Thyroid gland (tissue), 4 donors: ENCODE data around the gene B4GALT3.

Experiments
- POLR2A ChIP-seq, 2 donors: fragments of 450-650 bp; IDR thresholded peaks; one replicate each; pipeline ENCODE4 v1.6.1; 2017; ENCODE audit warnings: antibody characterized with exemption in 2 of 2, mild to moderate bottlenecking in 2 of 2, moderate library complexity in 1 of 2
- TF ChIP-seq, protein P1 (sequence below), 6 experiments: fragments of 200-600 bp in 3 of 6; fragments of 450-650 bp in 3 of 6; sonication (generic) in 3 of 6; IDR thresholded peaks; one replicate each; pipeline ENCODE4 v1.5.1; 2016 to 2019; ENCODE audit warnings: antibody characterized with exemption in 6 of 6, mild to moderate bottlenecking in 2 of 6, inconsistent platforms in 1 of 6, moderate library complexity in 1 of 6

- TF ChIP-seq, protein P1, sequence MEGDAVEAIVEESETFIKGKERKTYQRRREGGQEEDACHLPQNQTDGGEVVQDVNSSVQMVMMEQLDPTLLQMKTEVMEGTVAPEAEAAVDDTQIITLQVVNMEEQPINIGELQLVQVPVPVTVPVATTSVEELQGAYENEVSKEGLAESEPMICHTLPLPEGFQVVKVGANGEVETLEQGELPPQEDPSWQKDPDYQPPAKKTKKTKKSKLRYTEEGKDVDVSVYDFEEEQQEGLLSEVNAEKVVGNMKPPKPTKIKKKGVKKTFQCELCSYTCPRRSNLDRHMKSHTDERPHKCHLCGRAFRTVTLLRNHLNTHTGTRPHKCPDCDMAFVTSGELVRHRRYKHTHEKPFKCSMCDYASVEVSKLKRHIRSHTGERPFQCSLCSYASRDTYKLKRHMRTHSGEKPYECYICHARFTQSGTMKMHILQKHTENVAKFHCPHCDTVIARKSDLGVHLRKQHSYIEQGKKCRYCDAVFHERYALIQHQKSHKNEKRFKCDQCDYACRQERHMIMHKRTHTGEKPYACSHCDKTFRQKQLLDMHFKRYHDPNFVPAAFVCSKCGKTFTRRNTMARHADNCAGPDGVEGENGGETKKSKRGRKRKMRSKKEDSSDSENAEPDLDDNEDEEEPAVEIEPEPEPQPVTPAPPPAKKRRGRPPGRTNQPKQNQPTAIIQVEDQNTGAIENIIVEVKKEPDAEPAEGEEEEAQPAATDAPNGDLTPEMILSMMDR (IDR thresholded peaks at IDR 0.05), result no peak
- TF ChIP-seq POLR2A (IDR thresholded peaks at IDR 0.05), result no peak
Measured at GRCh38 chr1:161220002-161220401, 42.7 kb upstream of the B4GALT3 start.
